ENCODE data around the gene TAF1C. TPM values are rescaled to one million over a fixed set of nuclear protein-coding genes. Genes with fewer than 3 reads are reported as not detected.

The TAF1C gene
- total RNA-seq, 1 donor from 2014 or later: 80.2 TPM

- Histone ChIP-seq H3K9me3 (no peaks in the 10 kb centered on the region), H3K4me1 (peaks cover 22% of the 10 kb centered on the region), H3K27me3 (no peaks in the 10 kb centered on the region), H3K36me3 (peaks cover 49% of the 10 kb centered on the region), H3K27ac (peak overlapping the region; percentile 63), H3K4me3 (no peak overlapping the region)
- TF ChIP-seq CTCF (IDR thresholded peaks at IDR 0.05): peak; percentile 27
- no peak for DNase-seq
- intact Hi-C loops (cut with DNase I): loop anchor here (10.0 kb wide), 1 partner anchor 99 kb away; no protein-coding TSS in a partner anchor
- peak; percentile 1 for ATAC-seq
Observed at GRCh38 chr16:84183911-84184591, 2.8 kb downstream of the TAF1C start.

- Histone ChIP-seq H3K4me1 (peaks cover 22% of the 10 kb centered on the region), H3K36me3 (peaks cover 53% of the 10 kb centered on the region), H3K27ac (peak overlapping the region; percentile 63), H3K4me3 (no peak overlapping the region), H3K9me3 (no peaks in the 10 kb centered on the region), H3K27me3 (no peaks in the 10 kb centered on the region)
- no peak for ATAC-seq
- DNase-seq: no peak
- no peak for TF ChIP-seq CTCF (IDR thresholded peaks at IDR 0.05)
- intact Hi-C loops (cut with DNase I): loop anchor here (10.0 kb wide), 1 partner anchor 99 kb away; no protein-coding TSS in a partner anchor
Observed at GRCh38 chr16:84183572-84183875, 3.3 kb downstream of the TAF1C start.

- Histone ChIP-seq H3K36me3 (peaks cover 59% of the 10 kb centered on the region), H3K4me3 (no peak overlapping the region), H3K4me1 (peaks cover 27% of the 10 kb centered on the region), H3K27me3 (no peaks in the 10 kb centered on the region), H3K9me3 (no peaks in the 10 kb centered on the region), H3K27ac (peak overlapping the region; percentile 63)
- no peak for TF ChIP-seq CTCF (IDR thresholded peaks at IDR 0.05)
- no peak for DNase-seq
- ATAC-seq: no peak
- intact Hi-C loops (cut with DNase I): loop anchor here (10.0 kb wide), 1 partner anchor 98 kb away; no protein-coding TSS in a partner anchor
Observed at GRCh38 chr16:84182680-84183571, 3.9 kb downstream of the TAF1C start.

GRCh38 chr16:84182104-84182503 lies 4.8 kb downstream of the TAF1C start:
- Histone ChIP-seq H3K27ac (no peak overlapping the region), H3K4me1 (peaks cover 35% of the 10 kb centered on the region), H3K27me3 (no peaks in the 10 kb centered on the region), H3K36me3 (peaks cover 61% of the 10 kb centered on the region), H3K4me3 (no peak overlapping the region), H3K9me3 (no peaks in the 10 kb centered on the region)
- intact Hi-C loops (cut with DNase I): loop anchor here (10.0 kb wide), 1 partner anchor 97 kb away; no protein-coding TSS in a partner anchor
- ATAC-seq: no peak
- DNase-seq: no peak
- no peak for TF ChIP-seq CTCF (IDR thresholded peaks at IDR 0.05)

- Histone ChIP-seq H3K36me3 (peaks cover 61% of the 10 kb centered on the region), H3K27ac (no peak overlapping the region), H3K27me3 (no peaks in the 10 kb centered on the region), H3K4me3 (no peak overlapping the region), H3K9me3 (no peaks in the 10 kb centered on the region), H3K4me1 (peaks cover 41% of the 10 kb centered on the region)
- intact Hi-C loops (cut with DNase I): loop anchor here (10.0 kb wide), 1 partner anchor 97 kb away; no protein-coding TSS in a partner anchor
- ATAC-seq (no peak), DNase-seq (no peak)
- no peak for TF ChIP-seq CTCF (IDR thresholded peaks at IDR 0.05)
Observed at GRCh38 chr16:84181144-84181915, 5.5 kb downstream of the TAF1C start.
